Umbilical cord (tissue), 2 donors: Measurements from ENCODE around the gene PPP1R14B. TPM values are rescaled to one million over a fixed set of nuclear protein-coding genes. Genes with fewer than 3 reads are reported as not detected.
A peak's percentile ranks its signal among the peaks of the same experiment; 100 is the strongest.

ENCODE experiments used
- DNase-seq: peaks from one replicate; pipeline ENCODE4 v3.0.0-alpha.2; 2015; ENCODE audit warnings: low spot score
- total RNA-seq: library from RNA; depleted of rRNA; stranded (reverse); fragments of >200 nt; gene quantifications from one replicate; pipeline ENCODE4 v1.2.3, GENCODE V29; 2014; ENCODE audit warnings: low replicate concordance; ENCODE audit not compliant: insufficient read depth

Gene PPP1R14B, protein sequence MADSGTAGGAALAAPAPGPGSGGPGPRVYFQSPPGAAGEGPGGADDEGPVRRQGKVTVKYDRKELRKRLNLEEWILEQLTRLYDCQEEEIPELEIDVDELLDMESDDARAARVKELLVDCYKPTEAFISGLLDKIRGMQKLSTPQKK
- total RNA-seq, result 60.4 TPM

DNA sequence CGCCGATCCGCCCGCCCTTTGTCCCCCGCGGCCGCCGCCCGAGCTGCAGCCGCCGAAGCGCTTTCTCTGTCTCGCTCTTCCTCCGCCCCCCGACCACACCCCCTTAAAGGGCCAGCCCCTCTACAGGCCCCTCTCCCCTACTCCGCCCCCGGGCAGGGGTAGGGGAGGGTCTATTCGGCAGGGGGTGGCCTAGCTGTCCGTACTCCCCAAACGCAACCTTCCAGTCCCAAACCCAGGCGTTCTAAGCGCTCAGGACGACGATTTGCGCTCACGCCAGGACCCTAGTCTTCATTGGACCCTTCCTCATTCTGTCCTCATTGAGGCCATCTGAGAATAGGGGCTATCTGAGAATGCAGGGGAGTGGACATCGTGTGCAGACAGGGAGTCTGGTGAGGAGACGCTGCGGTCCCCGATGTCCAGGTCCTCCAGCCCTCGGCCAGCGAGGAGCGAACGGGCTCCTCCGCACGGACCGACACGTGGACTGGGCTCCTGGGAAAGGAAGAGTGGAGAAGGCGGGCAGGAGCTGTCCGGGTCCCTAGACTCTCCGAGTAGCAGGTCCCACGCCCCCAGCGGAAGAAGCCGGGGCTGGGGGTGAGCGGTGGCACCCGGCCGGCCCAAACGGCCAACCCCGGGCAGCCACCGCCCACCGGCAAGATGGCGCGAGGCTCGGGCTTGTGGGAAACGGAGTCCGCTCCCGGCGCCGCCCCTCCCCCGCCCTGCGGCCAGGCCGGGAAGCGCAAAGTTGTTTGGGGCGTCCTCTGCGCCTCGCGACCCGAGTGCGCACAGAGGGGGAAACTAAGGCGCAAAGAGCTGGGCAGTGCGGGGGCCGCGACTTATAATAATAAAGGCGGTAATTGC, at the start of gene PPP1R14B:
Gene PPP1R14B, minus strand, starts transcription at position 73 of the 858 bp plus-strand sequence. CDS start 270 bp downstream, outside the sequence.
- peak; percentile 91 for DNase-seq

DNA sequence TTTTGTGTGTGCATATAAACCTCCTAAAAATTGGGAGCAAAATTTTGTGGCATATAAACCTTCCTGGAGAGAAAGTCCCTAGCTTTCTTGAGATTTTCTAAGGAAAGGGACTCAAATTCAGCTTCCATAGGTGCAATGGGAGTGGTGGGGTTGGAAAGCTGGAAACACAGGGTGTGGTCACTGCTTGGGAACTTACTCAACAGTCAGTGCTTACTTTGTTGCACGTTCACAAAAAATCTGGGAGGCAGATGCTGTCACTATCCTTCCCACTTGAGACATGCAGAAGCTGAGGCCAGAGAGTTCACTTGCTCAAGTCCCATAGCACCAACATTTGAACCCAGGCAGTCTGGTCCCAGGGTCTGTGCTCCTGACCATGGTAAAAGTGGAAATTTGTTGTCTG, 49.5 kb upstream of the PPP1R14B start:
- no peak for DNase-seq

DNA sequence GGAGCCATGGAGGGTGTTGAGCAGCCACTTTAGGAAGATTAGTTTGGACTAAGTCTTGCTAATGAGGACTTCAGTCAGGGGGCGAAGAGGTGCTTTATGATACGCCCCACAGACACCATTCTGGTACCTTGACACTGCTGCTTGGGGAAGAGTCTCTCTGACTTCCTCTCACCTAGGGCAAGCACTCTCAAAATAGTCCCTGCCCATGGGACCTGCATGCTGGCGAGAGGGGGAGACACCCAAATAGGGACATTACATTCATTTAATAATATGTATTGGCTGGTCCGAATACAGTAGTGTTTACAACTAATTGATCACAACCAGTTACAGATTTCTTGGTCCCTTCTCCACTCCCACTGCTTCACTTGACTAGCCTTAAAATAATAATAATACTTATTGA, 49.0 kb upstream of the PPP1R14B start:
- DNase-seq, result no peak

DNA sequence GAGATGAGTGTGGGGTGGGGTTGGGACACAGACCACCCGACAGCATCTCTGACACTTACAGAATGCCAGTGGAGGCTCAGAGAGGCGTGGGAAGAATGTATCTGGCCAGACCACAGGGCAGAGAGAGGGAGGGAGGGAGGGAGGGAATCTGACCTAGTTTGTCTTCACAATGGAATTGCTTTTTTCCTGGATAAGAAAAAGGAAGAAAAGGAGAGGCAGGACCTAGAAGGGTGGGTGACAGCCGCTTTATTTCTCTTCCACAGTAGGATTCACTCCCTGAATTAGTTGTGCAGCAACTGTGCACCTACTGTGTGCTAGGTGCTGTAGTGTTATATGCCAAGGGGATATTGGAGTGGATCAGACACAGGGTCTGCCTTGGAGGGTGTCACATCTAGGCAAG, 48.0 kb upstream of the PPP1R14B start:
- no peak for DNase-seq

DNA sequence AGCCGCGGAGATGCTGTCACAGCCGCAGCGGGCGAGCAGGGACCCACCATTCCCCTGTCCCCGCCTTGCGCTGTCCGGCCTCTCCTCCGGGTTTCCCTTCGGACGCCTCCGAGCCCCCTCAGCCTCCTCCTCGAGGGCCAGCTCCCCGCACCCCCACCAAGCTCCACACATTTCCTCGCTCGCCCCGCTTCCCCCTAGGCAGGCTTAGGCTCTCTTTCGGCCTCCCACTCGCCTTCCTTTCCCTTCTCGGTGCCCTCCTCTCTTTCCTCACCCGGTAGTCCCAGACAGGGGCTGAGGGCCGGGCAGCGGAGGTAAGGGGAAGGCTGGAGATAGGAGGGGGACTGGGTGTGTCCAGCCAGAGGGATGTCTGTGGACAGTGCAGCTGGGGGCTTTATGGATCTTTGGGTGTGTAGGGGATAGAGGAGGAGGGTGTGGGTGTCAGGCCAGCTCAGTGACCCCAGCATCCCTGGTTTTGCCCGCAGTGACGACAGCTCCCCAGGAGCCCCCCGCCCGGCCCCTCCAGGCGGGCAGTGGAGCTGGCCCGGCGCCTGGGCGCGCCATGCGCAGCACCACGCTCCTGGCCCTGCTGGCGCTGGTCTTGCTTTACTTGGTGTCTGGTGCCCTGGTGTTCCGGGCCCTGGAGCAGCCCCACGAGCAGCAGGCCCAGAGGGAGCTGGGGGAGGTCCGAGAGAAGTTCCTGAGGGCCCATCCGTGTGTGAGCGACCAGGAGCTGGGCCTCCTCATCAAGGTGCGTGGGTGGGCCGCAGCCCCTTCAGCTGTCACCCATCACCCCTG, 45.9 kb upstream of the PPP1R14B start:
- DNase-seq, result no peak

DNA sequence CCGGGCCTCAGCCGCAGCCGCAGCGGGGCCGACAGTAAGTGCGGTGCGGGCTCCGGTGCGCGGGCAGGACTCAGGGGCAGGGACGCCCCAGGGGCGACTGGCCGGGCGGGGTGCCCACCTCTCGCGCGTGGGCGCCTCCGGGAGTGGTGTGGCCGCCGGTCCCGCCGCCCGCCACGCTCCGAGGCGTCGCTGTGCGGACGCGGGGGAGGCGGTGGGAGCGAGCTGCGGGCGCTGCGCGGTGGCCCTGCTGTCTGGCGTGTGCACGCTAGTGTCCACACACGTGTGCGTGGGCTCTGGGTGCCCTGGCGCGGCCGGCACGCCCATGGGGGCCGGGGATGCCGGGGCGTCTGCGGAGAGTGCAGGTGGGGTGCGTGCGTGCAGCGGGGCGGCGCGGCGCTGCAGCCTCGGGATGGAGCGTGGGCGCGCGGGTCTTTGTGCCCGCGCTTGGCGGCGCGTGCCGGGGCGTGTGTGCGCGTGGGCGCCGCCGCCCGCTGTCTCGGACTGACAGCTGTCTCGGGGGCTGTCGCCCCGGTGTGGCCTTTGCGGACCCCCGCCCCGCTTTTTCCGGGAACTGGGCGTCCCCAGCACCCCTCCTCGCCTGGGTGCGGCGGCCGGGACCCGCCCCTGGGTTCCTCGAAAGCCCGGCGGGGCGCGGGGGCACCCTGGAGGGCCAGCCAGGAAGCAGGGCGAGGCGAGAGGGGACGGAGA, 45.2 kb upstream of the PPP1R14B start:
- DNase-seq, result no peak

DNA sequence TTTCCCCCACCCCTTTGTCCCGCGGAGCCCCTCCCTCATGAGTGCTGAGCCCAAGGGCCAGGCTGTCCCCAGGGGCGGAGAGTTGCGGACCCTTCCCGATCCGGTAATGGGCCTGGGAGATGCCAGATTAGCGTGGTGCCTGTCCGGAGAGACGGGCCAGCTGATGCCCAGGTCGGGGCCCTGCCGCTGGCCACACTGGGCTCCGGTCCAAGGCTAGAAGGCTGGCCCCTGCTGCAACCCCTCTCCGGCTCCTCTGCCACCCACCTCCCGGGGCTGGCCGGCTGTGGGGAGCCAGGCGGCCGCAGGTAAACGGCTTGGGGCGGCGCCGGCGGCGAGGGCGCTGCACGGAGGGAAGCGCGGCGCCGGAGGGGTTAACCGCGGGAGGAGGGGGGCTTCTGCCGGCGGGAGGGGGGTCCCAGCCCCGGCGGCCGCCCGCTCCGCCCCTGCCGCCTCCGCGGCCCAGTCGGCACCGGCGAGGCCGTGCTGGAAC, 44.6 kb upstream of the PPP1R14B start, which contains the start of gene KCNK4:
Gene KCNK4, plus strand, starts transcription at position 41 of the 490 bp plus-strand sequence. CDS start 1,717 bp downstream, outside the sequence.
- no peak for DNase-seq

DNA sequence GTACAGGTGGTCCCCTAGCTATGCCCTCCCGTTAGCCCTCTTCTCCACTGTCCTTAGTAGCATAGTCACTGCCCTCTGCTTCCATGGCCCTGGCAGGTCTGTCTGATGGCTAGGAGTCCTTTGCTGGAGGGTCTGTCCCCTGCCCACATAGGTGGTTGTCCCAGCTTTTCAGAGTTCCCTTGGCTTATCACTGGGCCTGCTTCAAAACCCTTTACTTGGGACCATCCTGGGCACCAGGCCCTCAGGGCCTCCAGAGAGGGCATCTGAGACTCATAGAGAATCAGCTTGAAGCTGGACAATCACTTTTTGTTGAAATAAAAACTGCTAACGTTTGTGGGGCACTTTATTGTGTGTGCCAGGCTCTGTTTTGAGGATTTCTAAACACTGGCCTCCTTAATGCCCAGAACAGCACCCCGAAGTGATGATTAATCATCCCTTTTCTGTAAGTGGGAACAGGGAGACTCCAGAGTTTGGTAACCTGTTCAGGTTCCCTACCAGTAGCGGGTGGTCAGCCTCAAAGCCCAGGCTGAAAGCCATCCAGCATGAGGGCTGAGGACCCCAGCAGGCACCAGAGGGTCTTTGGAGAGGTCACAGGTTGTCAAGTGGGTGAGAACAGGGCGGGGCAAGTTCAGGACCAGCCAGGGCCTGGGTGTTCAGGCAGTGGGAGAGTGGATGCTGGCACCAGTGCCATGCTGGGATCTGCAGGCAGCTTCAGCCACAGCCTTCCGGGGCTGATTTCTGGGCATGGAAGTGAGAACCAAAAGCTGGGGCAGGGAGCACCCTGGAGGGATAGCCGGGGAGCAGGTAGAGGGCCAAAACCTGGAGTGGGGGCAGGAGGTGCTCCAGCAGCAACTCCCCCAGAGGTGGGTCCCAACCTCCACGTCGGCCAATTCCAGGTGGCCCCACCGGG, 43.9 kb upstream of the PPP1R14B start:
- no peak for DNase-seq

DNA sequence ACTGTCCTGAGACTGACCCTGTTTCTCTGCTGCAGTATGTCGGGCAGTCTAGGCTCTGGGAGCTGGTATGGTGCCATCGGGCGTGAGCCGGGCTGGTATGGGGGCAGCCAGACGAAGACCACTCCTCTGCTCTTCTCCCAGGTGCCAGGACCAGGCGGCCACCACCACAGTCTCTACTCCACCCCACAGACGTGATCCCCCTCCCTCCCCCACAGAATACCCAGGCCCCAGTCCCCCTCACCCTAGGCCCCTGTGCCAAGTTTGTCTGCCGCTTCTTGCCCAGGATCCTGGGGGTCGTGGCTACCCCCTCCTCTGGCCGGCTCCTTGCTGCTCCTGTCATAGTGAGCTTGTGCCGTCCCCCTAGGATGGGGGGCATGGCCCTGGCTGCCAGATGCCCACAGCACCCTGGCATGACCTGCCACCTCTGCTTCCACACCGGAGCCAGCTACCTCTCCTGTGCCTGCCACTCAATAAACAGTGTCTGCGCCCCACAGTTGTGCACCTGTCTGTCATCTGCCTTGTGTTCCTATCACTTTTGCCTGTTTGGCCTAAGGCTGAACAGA, 42.3 kb upstream of the PPP1R14B start:
- no peak for DNase-seq

DNA sequence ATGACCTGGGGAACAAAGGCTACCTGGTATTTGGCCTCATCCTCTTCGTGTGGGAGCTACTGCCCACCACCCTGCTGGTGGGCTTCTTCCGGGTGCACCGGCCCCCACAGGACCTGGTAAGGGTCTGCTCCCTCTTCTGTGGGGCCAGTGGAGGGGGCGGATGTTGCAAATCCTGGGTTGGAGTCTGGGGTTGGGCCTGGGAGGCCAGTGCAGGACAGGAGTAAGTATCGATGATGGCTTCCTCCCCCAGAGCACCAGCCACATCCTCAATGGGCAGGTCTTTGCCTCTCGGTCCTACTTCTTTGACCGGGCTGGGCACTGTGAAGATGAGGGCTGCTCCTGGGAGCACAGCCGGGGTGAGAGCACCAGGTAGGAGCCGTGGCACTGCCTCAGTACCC, 41.6 kb upstream of the PPP1R14B start:
- no peak for DNase-seq

DNA sequence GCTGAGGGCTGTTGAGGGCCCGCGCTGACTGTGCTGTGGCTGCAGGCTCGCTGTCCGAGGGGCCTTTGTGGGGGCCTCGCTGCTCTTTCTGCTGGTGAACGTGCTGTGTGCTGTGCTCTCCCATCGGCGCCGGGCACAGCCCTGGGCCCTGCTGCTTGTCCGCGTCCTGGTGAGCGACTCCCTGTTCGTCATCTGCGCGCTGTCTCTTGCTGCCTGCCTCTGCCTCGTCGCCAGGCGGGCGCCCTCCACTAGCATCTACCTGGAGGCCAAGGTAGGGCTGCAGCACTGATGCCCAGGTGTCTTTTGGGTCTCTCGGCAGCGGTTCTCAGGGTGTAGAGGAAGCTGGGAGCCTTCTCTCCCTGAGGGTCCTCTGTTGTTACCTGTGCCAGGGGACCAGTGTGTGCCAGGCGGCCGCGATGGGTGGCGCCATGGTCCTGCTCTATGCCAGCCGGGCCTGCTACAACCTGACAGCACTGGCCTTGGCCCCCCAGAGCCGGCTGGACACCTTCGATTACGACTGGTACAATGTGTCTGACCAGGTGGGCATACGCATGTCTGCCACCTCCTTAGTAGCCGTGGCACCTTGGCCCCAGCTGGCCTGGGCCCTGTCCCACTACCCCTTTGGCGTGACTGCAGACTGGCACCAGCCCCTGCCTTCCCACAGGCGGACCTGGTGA, 41.1 kb upstream of the PPP1R14B start:
- DNase-seq, result no peak

DNA sequence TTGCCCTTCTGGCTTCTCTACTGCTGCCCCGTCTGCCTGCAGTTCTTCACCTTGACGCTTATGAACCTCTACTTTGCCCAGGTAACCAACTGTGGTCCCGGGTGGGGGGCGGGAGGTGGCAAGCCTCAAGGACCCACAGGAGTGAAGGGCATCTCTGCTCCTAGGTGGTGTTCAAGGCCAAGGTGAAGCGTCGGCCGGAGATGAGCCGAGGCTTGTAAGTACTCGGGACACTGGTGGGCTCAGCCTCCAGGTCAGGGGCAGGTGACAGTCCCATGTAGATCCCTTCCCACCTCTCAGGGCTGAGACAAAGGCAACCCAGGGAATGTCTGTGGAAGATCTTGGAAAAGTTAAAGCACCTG, 40.0 kb upstream of the PPP1R14B start:
- DNase-seq, result no peak

DNA sequence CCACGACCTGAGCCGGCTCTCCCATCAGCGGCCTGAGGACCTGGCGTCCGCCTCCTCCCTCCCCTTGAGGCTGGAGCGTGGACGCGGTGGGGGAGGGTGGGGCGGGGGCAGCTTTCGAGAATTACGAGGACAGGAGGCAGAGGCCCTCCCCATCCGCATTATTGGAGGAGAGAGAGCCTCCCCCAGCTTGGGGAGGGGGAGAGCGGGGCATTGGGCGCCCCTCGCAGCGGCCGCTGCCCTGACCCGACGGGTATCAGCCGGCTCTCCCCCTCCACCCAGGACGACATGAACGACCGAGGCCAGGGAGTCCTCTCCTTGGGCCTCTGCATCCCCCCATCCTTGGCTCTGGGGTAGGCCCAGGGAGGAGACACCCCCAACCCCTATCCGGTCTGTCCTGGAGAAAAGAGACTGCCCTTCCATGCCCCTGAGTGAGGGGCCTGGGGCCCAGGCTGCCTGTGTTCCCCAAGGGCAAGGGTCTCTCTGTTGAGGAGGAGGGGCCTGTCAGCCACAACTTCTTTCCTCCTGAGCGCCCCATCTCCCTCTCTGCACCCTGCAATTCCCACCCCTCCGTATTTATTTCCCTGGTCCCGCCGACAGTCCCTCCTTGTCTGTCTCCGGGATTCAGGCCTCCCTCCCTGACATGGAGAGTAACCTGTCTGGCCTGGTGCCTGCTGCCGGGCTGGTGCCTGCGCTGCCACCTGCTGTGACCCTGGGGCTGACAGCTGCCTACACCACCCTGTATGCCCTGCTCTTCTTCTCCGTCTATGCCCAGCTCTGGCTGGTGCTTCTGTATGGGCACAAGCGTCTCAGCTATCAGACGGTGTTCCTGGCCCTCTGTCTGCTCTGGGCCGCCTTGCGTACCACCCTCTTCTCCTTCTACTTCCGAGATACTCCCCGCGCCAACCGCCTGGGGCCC, 39.4 kb upstream of the PPP1R14B start:
- no peak for DNase-seq

DNA sequence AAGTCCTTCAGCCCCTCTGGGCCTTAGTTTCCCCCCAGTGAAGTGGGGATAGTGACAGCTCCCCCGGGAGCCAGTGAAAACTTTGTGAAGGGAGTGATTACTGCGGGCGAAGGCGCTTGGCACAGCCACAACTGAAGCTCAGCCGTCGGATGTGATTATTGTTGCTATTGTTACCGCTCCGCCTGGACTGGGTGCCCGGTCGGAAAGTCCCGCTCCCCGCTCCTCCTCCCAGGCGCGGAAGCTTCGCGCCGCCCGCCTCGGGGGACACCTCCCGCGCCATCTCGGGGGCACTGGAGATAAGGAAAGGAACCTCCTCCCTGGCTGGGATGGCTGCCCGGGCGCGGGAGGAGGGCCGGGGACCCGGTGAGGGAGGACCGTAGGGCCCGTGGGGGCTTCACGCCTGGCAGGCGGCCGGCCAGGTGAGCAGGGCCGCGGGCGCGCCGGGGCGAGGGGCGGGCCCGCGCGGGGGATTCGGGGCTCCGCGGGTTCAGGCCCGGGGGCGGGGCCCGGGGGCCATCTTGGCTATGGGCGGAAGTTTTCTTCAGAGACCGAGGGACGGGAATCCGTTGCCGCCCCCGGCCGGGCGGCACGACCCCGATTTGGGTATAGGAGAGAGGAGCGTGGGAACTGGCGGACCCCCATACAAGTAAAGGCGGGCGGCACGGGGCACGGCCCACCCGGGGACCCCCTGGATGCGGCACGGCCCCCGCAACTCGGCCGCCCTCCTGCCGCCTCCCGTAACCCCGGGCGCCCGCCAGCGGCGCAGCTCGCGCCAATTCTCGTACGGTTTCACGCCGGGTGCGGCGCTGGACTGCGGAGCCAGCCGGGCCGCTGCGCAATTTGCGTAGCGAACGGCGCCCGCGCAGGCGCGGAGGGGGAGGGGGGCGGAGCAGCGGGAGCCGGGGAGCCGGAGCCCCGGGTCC, 38.5 kb upstream of the PPP1R14B start, which contains the start of gene GPR137:
Gene GPR137, plus strand, starts transcription at position 887 of the 923 bp plus-strand sequence. CDS start 677 bp downstream, outside the sequence.
- peak; percentile 92 for DNase-seq

DNA sequence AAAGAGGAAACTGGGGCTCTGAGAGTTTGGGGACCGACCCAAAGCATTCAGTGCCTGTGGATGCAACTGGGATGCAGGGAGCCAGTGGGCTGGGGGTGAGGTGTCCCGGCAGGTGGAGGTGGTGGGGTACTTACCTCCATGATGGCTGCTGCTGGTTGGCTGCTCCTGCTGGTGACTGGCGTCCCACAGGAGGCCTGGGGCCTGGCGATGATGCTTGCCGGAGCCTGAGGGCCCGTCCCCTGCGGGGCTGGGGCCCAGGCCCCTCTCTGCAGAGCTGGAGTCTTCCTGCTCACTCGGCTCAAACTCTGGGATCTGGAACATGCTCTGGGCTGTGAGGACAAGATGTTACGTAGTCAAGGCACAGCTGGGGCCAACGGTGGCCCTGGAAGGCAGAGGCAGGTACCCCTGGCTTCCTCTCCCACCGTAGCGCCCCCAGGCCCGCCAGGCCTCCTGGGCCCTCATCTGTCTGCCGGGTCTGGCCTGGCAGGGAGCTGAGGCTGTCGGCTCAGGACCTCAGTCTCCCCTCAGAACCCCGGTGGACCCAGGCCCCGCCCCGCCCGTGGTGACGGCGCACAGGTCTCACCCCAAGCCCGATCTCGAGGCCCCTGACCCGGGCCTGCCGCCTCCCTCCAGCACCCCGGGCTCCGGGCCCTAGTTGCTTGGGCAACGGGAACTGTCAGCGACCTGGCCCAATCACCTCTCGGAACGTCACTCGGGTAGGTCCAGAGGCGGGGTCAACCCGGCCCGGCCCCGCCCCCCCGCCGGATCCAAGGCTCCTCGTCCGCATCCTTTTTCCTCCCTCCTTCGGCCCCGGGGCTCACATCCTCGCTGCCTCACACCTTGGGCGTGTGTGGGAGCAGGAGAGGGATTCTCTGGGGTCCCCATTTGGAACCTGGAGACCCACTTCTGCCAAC, 37.6 kb upstream of the PPP1R14B start, which contains the start of gene BAD:
Gene BAD, minus strand, starts transcription at position 618 of the 914 bp plus-strand sequence. Its CDS starts 297 bp downstream, at position 321.
- DNase-seq, result peak; percentile 97

DNA sequence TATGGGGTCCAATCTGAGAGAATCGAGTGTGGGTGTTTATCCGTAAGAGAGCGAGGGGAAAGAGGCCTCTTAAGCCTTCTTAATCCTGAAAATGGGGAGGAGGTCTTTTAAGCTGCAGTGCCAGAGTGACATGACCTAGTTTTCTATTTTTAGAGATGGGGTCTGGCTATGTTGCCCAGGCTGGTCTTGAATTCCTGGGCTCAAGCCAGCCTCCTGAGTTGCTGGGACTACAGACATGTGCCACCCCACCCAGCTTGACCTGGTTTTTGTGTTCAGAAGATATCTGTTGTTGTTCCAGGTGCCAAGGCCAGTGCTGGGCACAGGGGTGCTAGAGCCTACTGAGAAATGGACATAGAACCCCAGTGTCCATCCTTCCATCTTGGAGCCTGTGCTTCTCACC, 36.3 kb upstream of the PPP1R14B start:
- DNase-seq, result no peak
